Smooth muscle cell (in vitro differentiated cells): Measurements from ENCODE around the gene SPOP. TPM values are rescaled to one million over a fixed set of nuclear protein-coding genes. Genes with fewer than 3 reads are reported as not detected.

Experiments
- DNase-seq: peaks from one replicate; lab custom pipeline; 2025; ENCODE audit not compliant: unreplicated experiment; lab: John Stamatoyannopoulos, UW
- H2AFZ ChIP-seq: fragments of 200-600 bp; sonication (generic); 2 replicates; pipeline ENCODE4 v1.6.0; 2016; ENCODE audit warnings: antibody characterized with exemption, low read depth, mild to moderate bottlenecking
- H3F3A ChIP-seq: fragments of 200-600 bp; sonication (generic); 2 replicates; pipeline ENCODE4 v1.6.0; 2017; ENCODE audit warnings: antibody characterized with exemption, low read depth
- H3K27ac ChIP-seq: fragments of 200-600 bp; sonication (generic); 2 replicates; pipeline ENCODE4 v1.5.1; 2016; ENCODE audit warnings: low read depth, mild to moderate bottlenecking
- H3K27me3 ChIP-seq: fragments of 200-600 bp; sonication (generic); 2 replicates; pipeline ENCODE4 v1.6.1; 2016; ENCODE audit warnings: low read depth, mild to moderate bottlenecking
- H3K36me3 ChIP-seq: fragments of 200-600 bp; sonication (generic); 2 replicates; pipeline ENCODE4 v1.5.1; 2016; ENCODE audit warnings: low read depth
- H3K4me1 ChIP-seq: fragments of 200-600 bp; sonication (generic); 2 replicates; pipeline ENCODE4 v1.5.1; 2016; ENCODE audit warnings: low read depth
- H3K4me2 ChIP-seq: fragments of 200-600 bp; sonication (generic); 2 replicates; pipeline ENCODE4 v1.6.0; 2016; ENCODE audit warnings: mild to moderate bottlenecking
- H3K4me3 ChIP-seq: fragments of 200-600 bp; sonication (generic); 2 replicates; pipeline ENCODE4 v1.5.1; 2016; ENCODE audit warnings: mild to moderate bottlenecking
- H3K79me2 ChIP-seq: fragments of 200-600 bp; sonication (generic); 2 replicates; pipeline ENCODE4 v1.6.0; 2016; ENCODE audit warnings: low read depth, mild to moderate bottlenecking
- H3K9ac ChIP-seq: fragments of 200-600 bp; sonication (generic); 2 replicates; pipeline ENCODE4 v1.6.0; 2016; ENCODE audit warnings: low read depth
- H3K9me3 ChIP-seq: fragments of 200-600 bp; sonication (generic); replicated peaks from 2 replicates; pipeline ENCODE4 v1.5.1; 2016; ENCODE audit warnings: low read depth
- H4K20me1 ChIP-seq: fragments of 200-600 bp; sonication (generic); 2 replicates; pipeline ENCODE4 v1.6.0; 2016; ENCODE audit warnings: low read depth
- WGBS: methylation state at CpG from one replicate; pipeline ENCODE4 v1.1.7; 2016; ENCODE audit warnings: low lambda C conversion rate; 5-methylcytosine and 5-hydroxymethylcytosine counted together
- polyA plus RNA-seq: library from polyadenylated mRNA; unstranded; fragments of >200 nt; fragmentation: Nextera tagmentation; extraction: Ambion mirVana; gene quantifications from 2 replicates; pipeline ENCODE4 v1.2.1, GENCODE V29; 2016
- total RNA-seq: library from RNA; depleted of rRNA; stranded (reverse); fragments of >200 nt; gene quantifications from 2 replicates; pipeline ENCODE4 v1.2.3, GENCODE V29; 2014
- TF ChIP-seq, protein P1 (sequence below): fragments of 200-600 bp; sonication (generic); IDR thresholded peaks from 2 replicates; pipeline ENCODE4 v1.5.1; 2017; ENCODE audit warnings: borderline replicate concordance, mild to moderate bottlenecking, antibody characterized with exemption; ENCODE audit not compliant: insufficient read depth, poor library complexity, severe bottlenecking

SPOP gene
- total and polyA plus RNA-seq, 2 experiments from 2014 or later: 55.0 to 69.8 TPM

DNA sequence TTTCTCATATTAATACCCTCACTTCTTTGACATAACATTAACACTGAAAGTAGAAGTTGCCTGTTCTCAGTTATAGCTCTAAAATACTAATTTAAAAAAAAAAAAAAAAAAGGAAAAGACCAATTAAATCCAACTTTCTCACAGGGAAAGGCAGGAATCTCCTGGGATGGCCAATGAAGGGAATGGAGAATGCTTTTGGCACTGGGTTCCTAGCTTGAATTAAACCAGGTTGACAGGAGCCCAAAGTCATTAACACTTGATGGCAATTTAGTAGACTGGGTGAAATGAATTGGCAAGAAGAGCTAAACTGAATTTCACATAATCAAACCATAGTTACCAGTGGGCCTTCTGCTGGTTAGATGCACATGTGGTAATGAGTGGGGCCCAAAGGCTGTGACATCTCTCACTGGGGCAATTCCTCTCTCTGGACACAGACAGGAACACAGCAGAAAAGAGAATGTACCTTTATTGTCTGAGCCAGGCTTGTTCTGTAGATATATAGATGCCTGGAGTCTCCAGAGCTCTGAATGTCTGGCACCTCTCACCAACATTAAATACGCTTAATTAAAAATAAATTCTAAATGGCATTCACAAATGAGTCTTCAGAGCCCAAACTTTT lies 64.6 kb downstream of the SPOP start:
- no peaks in the 10 kb centered on the region for H3K79me2 ChIP-seq
- no peak overlapping the region for H3K4me2 ChIP-seq
- no peak overlapping the region for H3K9ac ChIP-seq
- no peak overlapping the region for H3K27ac ChIP-seq
- no peak for DNase-seq
- H3K27me3 ChIP-seq: no peaks in the 10 kb centered on the region
- H3F3A ChIP-seq: no peaks in the 10 kb centered on the region
- TF ChIP-seq, protein P1, sequence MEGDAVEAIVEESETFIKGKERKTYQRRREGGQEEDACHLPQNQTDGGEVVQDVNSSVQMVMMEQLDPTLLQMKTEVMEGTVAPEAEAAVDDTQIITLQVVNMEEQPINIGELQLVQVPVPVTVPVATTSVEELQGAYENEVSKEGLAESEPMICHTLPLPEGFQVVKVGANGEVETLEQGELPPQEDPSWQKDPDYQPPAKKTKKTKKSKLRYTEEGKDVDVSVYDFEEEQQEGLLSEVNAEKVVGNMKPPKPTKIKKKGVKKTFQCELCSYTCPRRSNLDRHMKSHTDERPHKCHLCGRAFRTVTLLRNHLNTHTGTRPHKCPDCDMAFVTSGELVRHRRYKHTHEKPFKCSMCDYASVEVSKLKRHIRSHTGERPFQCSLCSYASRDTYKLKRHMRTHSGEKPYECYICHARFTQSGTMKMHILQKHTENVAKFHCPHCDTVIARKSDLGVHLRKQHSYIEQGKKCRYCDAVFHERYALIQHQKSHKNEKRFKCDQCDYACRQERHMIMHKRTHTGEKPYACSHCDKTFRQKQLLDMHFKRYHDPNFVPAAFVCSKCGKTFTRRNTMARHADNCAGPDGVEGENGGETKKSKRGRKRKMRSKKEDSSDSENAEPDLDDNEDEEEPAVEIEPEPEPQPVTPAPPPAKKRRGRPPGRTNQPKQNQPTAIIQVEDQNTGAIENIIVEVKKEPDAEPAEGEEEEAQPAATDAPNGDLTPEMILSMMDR: no peak
- H2AFZ ChIP-seq: no peak overlapping the region
- no peak overlapping the region for H3K4me3 ChIP-seq
- H4K20me1 ChIP-seq: peaks cover 50% of the 10 kb centered on the region
- no peaks in the 10 kb centered on the region for H3K9me3 ChIP-seq
- 93% methylated on average over 1 of the region's 1 CpG for WGBS
- H3K4me1 ChIP-seq: no peaks in the 10 kb centered on the region
- H3K36me3 ChIP-seq: peaks cover 9% of the 10 kb centered on the region

DNA sequence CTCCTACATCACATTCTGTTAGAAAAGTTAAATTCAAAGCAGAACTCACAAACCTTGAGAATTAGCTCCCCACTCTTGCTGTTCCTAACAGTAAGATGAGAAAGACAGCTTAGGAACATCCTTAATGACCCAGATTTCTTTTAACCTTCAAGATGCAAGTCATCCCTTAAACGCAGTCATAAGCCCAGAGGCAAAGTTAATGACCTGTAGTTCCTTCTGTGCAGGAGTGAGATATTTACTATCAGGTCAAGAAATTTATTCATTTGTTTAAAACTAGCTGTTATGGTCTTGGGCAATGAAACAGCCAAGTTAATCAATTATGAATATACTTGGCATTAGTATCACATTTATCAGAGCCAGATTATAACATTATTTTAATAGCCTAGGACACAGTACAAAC lies 65.2 kb downstream of the SPOP start:
- WGBS: 58% methylated on average over 1 of the region's 1 CpG
- Histone ChIP-seq H3K27ac (no peak overlapping the region), H3K4me2 (no peak overlapping the region), H3K79me2 (no peaks in the 10 kb centered on the region), H3K9me3 (no peaks in the 10 kb centered on the region), H3K9ac (no peak overlapping the region), H4K20me1 (peaks cover 50% of the 10 kb centered on the region), H3K4me3 (no peak overlapping the region), H3K36me3 (peaks cover 9% of the 10 kb centered on the region), H3F3A (no peaks in the 10 kb centered on the region), H3K27me3 (no peaks in the 10 kb centered on the region), H2AFZ (no peak overlapping the region), H3K4me1 (no peaks in the 10 kb centered on the region)
- DNase-seq: no peak
- TF ChIP-seq, protein P1: no peak

DNA sequence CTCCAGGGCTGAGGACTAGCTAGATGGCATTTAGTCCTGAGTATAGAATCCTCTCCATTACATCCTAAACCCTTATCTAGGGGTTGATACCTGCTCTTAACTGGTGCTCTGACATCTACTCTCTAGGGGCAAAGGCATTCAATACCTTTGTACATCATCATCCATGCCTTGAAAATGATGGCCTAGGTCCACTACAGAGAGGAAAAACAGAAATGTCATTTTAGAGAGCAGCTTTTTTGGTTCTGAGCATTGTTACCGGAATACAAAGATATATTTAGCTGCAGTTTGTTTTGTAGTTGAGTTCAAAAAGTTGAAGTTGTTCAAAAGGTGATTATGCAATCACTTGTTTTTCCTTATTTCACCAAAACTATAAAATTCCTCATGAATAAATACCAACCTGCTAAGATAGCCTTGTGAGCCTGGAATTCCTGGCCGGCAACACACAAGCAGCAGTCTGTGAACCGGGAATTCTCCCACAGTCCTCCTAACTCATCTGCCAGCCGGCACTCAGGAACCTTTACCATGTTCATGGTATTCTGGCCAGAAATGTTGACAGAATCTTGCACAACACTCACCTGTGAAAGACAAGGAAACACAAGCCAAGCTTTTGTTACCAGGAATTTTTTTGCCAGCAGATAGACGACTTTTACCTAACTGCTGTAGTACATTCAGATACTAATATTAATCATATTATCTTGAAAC lies 66.9 kb downstream of the SPOP start:
- TF ChIP-seq, protein P1: no peak
- Histone ChIP-seq H3F3A (no peaks in the 10 kb centered on the region), H3K4me2 (no peak overlapping the region), H3K36me3 (peaks cover 15% of the 10 kb centered on the region), H3K9ac (no peak overlapping the region), H4K20me1 (peaks cover 42% of the 10 kb centered on the region), H3K79me2 (no peaks in the 10 kb centered on the region), H3K9me3 (no peaks in the 10 kb centered on the region), H2AFZ (no peak overlapping the region), H3K4me1 (no peaks in the 10 kb centered on the region), H3K27me3 (no peaks in the 10 kb centered on the region), H3K27ac (no peak overlapping the region), H3K4me3 (no peak overlapping the region)
- WGBS: 95% methylated on average over 5 of the region's 5 CpGs
- no peak for DNase-seq
